ENCODE data around the gene TSPYL2.

Gene TSPYL2

DNA sequence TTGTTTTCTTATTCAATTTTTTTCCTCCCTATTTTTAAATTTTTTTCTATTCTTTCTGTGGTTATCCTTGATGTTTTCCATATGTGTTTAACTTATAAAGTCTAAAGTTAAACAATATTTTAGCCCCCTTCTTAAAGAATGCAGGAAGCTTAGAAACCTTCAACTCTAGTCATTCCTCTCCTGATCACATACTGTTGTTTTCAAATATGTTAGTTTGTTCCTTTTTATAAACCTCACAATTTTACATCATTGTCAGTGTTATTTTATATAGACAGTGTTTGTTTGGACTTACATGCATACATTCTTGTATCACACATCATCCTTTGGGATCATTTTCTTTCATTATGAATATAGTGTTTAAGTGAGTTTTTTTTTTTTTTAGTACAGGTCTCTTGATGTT, 43.3 kb downstream of the TSPYL2 start:
- TF ChIP-seq GATA2 (IDR thresholded peaks at IDR 0.05; ENCODE audit: low read depth, low read length) (no peak), GATA3 (IDR thresholded peaks at IDR 0.05; ENCODE audit: low read depth, low read length) (no peak)

DNA sequence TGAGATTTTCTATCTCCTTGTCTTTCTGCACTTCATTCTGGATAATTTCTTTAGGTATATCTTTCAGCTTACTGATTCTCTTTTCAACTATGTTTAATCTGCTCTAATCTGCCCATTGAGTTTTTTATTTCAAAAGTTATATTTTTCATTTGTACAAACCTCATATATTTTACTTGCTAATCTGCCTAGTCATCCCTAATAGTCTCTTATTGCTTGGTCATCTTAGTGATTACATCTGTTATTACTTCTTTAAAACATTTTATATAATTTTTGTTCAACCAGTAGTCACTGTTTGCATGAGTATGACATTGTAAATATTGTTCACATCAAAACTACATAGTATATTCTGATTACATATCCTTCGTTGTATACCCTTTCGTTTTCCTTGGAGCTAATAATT, 44.2 kb downstream of the TSPYL2 start:
- no peak for TF ChIP-seq GATA2 (IDR thresholded peaks at IDR 0.05; ENCODE audit: low read depth, low read length)
- TF ChIP-seq GATA3 (IDR thresholded peaks at IDR 0.05; ENCODE audit: low read depth, low read length), result no peak

DNA sequence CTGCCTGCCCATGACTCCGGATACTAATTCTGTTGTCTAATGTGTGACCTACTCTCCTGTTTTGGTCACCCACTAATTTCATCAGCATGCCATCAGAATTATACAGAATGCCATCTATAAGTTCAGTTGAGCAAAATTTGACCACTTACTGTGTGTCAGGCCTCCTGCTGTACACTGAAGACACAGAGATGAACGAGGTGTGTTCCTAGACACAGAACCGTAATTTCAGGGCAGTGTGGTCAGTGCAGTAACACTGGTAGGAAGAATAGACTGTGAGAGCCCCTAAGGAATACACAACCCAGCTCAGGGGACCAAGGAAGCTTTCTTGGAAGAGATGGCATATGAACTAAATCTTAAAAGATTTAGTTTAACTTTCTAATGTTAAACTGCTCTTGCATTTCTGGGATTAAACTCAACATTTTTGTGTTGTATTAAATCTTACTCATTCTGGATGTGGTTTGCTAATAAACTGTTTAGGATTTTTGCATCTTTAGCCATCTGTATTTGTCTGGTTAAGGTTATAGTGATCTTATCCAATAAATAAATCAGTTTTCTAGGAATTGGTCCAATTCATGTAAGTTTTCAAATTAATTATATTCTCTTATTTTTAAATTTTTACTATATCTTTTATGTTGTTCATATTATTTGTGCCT, 46.1 kb downstream of the TSPYL2 start:
- TF ChIP-seq GATA3 (IDR thresholded peaks at IDR 0.05; ENCODE audit: low read depth, low read length) (no peak), GATA2 (IDR thresholded peaks at IDR 0.05; ENCODE audit: low read depth, low read length) (no peak)

DNA sequence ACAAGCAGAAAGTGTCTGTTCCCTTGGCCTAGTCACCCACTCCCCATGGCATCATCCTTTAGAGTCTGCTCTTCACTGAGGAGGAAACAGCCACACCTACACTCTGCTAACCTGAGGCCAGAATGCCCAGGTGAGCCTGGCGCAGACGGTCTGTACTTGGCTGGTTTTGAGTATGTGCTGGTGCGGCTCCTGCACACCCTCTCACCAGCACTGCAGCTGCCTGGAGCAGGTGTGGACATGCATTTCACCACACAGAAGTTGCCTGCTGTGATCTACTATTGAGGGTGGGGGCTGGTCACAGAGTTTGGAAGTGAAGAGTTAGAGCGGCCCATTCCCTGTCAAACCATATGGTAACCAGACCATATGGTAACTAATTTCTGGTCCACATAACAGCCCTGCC, 51.2 kb downstream of the TSPYL2 start:
- TF ChIP-seq GATA3 (IDR thresholded peaks at IDR 0.05; ENCODE audit: low read depth, low read length) (no peak), GATA2 (IDR thresholded peaks at IDR 0.05; ENCODE audit: low read depth, low read length) (no peak)

DNA sequence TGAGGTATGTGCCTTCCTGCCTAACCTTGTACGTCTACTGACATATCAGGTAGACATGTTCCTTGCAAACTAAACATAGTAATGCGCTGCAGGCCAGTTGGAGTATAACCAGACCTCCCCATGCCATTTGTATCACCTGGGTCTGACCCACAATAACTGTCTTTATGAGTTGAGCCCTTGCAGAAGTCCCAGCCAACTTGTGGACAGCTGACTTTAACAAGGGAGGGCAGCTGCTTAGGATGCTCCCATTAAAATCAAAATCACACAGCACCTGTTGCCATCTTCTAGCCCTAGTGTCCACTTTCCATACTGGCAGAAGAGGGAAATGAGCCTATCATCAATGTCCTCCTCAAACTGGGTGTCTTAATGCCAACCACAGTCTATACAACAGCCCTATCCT, 53.4 kb downstream of the TSPYL2 start:
- no peak for TF ChIP-seq GATA3 (IDR thresholded peaks at IDR 0.05; ENCODE audit: low read depth, low read length)
- no peak for TF ChIP-seq GATA2 (IDR thresholded peaks at IDR 0.05; ENCODE audit: low read depth, low read length)
